SKM-1 treated with dmso at 0.1 percent for 144 hours (cell line): ENCODE results near the gene ITIH5.

Source experiments
- DNase-seq: peaks from one replicate; lab custom pipeline; 2025; ENCODE audit not compliant: unreplicated experiment; lab: John Stamatoyannopoulos, UW

Gene ITIH5

GRCh38 chr10:7635408-7636125, 31.2 kb downstream of the ITIH5 start:
- DNase-seq, result no peak

- no peak for DNase-seq
Observed at GRCh38 chr10:7634142-7634894, 32.4 kb downstream of the ITIH5 start.

GRCh38 chr10:7626283-7626682, 40.5 kb downstream of the ITIH5 start:
- DNase-seq, result no peak

GRCh38 chr10:7625836-7626235, 40.9 kb downstream of the ITIH5 start:
- no peak for DNase-seq

- DNase-seq, result no peak
Observed at GRCh38 chr10:7625009-7625408, 41.8 kb downstream of the ITIH5 start.

- no peak for DNase-seq
Observed at GRCh38 chr10:7622969-7623368, 43.8 kb downstream of the ITIH5 start.

- DNase-seq, result no peak
Observed at GRCh38 chr10:7618461-7618860, 48.3 kb downstream of the ITIH5 start.

- no peak for DNase-seq
Observed at GRCh38 chr10:7611909-7612308, 54.9 kb downstream of the ITIH5 start.

- DNase-seq, result no peak
Observed at GRCh38 chr10:7610651-7611389, 55.9 kb downstream of the ITIH5 start.

GRCh38 chr10:7610026-7610425, 56.7 kb downstream of the ITIH5 start:
- no peak for DNase-seq

- DNase-seq, result no peak
Observed at GRCh38 chr10:7609556-7609955, 57.2 kb downstream of the ITIH5 start.

GRCh38 chr10:7608001-7608400, 58.8 kb downstream of the ITIH5 start:
- DNase-seq, result no peak

- DNase-seq, result no peak
Observed at GRCh38 chr10:7606951-7607404, 59.8 kb downstream of the ITIH5 start.

- DNase-seq, result no peak
Observed at GRCh38 chr10:7605565-7606295, 61.0 kb downstream of the ITIH5 start.

- DNase-seq, result no peak
Observed at GRCh38 chr10:7601023-7601656, 65.6 kb downstream of the ITIH5 start.

GRCh38 chr10:7598771-7599170, 68.0 kb downstream of the ITIH5 start:
- no peak for DNase-seq

- DNase-seq, result no peak
Observed at GRCh38 chr10:7596356-7596755, 70.4 kb downstream of the ITIH5 start.

GRCh38 chr10:7593905-7594304, 72.9 kb downstream of the ITIH5 start:
- no peak for DNase-seq

GRCh38 chr10:7593063-7593462, 73.7 kb downstream of the ITIH5 start:
- no peak for DNase-seq

GRCh38 chr10:7592627-7593026, 74.1 kb downstream of the ITIH5 start:
- DNase-seq, result no peak

GRCh38 chr10:7590271-7590670, 76.5 kb downstream of the ITIH5 start:
- no peak for DNase-seq
